HG03097 (cell line): ENCODE data around the gene TTC39B.
"Not testable (repeated sequence)": the region's sequence is repeated elsewhere in the genome, so short reads cannot be mapped to it uniquely, and the experiment has no call there.

Experiments
- ATAC-seq: cut with Tn5 transposase; IDR thresholded peaks from one replicate; pipeline ENCODE4 v1.9.1; 2021; ENCODE audit not compliant: unreplicated experiment, low FRiP score

Gene TTC39B

DNA sequence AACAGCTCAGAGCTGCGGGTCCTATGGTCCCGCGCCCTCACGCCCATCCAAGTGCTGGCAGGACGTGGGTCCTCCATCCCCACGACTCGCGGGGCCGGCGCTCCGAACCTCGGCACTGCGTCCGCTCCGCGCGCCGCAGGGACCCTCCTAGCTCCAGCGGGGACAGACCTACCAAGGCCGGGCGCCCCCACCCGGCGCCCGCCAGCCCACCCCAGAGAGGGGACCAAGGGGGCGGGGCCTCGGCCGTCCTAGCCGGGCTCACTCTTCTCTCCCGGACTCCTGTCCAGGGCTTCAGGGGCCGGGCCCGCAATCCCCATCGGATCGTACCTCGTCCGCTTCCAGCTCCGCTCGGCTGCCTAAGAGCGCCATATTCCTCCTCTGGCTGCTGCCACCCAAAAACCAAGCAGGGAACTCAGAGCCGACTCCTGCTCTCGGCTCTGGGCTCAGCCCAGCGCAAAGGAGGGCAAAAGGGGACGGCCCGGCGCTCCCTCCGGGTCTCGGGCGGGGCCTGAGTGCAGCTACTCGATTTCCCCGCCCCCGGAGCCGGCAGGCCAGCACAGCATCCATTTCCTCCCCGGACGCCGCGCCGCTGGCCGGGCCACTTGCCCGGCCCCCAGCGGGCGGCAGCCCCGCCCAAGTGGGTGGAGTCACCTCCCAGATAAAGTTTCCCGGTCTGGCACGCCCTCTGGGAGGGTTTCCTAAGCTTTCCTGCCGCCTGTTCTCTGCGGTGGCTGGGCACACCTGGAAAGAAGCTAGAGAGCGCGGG lies at the start of gene TTC39B:
TTC39B (minus strand) TSS at position 460 of the 766 bp plus-strand sequence; CDS start at position 369, 91 bp downstream.
- ATAC-seq, result peak; percentile 94

DNA sequence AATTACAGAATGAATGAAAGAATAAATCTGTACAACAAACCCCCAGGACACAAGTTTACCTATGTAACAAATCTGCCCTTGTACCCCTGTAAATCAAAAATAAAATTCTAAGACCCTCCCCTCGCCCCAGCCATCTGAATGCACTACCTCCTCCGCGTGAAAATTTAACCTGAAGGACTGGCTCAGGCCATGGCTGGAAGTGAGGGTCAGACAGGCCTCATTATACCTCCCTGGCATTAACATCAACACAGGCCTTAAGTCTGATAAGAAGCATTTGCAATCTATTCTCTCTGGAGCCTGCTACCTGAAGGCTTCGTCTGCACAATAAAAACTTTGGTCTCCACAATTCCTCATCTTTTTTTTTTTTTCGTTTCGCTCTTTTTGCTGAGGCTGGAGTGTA lies 48.7 kb upstream of the TTC39B start:
- no peak for ATAC-seq

DNA sequence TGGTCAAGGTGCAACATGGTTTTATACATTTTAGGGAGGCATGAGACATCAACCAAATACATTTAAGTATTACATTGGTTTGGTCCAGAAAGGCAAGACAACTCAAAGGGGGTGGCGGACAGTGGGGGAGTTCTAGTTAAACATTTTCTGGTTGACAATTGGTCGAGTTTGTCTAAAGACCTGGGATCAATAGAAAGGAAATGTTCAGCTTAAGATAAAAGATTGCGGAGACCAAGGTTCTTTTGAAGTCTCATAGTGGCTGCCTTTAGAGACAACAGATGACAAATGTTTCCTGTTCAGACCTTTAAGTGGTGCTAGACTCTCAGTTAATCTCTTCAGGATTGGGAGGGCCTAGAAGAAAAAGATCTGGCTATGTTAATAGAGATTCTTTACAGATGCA lies 47.7 kb upstream of the TTC39B start:
- no peak for ATAC-seq

DNA sequence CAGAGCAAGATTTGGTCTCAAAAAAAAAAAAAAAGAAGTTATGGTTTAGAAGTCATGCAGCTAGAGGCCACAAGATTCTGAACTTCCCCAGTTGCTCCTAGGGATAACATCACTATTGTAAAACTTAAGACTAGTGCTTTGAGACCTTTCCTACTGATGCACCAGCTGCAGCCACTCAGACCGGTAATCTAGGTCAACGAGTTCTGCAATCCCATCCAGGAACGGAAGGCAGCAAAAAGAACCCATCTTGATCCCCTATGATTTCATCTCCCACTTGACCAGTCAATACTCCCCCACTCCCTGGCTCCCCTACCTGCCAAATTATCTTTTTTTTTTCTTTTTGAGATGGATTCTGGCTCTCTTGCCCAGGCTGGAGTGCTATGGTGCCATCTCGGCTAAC lies 46.9 kb upstream of the TTC39B start:
- no peak for ATAC-seq

DNA sequence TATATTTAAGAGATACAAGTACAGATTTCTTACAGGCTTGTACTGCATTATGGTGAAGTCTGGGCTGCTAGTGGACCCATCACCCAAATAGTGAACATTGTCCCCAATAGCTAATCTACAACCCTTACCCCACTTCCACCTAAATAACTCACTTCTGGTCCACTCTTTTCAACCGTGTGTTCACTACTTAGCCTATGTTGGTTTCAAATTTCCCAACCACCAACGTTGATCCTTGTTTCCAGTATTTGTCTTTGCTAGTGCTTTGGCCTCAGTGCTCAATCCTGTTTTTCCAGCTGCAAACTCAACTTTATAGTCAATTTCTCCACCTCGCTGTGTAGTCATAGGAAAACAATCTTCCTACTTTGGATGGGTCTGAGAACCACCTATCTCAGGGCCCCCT lies 45.3 kb upstream of the TTC39B start:
- no peak for ATAC-seq

DNA sequence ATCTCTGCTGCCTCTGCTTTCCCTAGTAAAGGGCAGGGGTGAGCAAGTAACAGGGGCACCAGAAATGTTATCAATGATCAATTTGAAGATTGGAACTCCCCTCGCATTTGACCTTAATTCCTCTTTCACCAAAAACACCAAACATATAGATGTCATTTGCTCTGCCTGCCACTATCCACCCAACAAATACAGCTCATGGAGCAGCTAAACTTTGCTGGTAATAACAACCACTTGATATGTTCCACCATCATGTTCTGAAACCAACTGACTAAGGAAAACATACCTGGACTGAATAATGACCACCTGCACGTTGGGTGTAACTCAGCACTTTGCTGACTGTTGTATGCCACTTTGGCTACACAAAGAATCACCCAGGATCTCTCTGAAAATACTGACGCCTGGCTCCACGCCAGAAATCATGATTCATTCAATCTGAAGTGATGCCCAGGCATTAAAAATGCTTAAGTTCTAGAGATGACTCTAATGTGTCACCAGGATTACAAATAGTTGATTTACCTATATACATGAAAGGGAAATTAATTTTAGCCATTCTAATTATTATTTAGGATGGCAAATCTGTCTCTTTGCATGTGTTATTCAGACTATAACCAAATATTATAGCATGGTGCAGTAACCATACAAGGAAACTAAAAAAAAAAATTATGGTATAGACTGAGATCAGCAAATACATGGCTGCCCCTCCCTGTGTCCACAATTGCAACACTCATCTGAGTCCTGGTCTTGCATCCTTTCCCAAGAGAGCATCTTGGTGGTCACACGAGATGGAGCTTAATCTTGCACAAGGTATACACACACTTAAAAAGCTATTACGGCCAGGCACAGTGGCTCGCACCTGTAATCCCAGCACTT lies 43.1 kb upstream of the TTC39B start:
- ATAC-seq, result no peak

DNA sequence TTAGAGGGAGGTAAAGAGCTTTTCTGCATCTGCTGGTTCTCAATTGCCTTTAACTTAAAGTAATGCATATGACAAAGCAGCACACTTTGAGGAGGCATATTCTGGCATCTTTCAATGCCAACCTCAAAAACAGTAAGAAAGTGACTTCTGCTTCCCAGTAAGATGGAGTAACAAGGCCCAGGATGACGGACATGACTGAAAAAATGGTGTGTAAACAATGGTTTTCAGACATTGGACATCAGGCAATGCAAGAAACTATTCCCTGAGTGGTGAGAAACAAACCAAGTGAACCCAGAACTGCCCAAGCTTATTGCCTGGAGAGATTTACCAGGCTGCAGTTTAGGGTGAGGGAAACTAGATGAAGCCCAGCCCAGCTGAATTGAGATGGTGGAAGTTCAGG lies 39.8 kb upstream of the TTC39B start:
- no peak for ATAC-seq

DNA sequence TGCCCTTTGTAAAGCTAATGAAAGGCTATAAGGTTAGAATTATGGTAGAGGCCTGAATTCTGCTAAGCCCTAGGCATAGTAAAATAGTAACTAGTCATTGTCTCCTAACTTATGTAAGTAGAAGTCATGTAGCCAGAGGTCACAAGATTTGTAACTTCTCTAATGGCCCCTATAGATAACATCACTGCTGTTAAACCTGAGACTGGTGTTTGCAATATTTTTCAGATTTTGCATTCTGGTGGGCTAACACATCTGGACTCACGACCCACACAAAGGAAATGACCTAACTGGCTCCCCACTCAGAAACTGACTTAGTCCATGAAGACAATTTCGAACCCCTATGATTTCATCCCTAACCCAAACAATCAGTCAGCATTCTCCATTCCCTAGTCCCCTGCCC lies 37.2 kb upstream of the TTC39B start:
- ATAC-seq, result no peak

DNA sequence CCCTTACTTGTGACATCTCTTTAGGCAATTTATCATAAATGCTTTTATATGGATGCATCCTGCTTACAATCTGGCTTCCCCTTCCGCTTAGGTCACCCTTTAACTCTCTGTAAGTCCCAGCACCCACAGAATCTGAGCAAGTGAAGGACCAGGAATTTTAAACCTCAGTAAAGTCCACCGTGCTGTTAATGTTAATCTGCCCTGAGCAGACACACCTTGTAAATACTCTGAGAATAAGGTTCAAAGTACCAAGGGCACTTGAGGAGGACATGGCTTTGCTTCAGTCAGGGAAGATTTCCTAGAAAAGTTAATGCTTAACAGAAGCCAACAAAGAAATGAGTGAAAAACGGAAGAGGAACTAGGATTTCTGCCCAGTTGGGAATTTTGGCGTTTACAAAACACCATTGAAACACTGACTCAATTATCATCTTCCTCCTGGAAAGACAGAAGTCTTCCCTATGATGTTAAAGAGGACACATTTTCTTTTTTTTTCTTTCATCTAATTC lies 26.4 kb upstream of the TTC39B start:
- ATAC-seq, result no peak

DNA sequence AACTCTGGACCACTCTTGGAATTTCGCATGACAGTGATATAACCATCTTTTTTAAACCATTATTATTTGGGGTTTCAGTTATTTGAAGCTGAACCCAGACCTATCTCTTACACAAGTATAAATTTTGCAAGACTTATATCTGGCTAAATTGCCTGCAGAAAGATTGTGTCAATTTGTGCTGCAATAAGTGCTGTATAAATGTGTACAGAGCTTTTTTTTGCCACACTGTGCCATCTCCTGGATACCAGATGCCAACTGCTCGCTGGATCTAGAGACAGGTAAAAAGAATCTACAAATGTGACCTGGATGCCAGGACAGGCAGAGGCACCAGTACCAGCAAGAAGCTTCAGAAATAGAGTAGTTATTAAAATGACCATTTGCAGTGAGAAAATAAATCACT lies 25.9 kb upstream of the TTC39B start:
- no peak for ATAC-seq

DNA sequence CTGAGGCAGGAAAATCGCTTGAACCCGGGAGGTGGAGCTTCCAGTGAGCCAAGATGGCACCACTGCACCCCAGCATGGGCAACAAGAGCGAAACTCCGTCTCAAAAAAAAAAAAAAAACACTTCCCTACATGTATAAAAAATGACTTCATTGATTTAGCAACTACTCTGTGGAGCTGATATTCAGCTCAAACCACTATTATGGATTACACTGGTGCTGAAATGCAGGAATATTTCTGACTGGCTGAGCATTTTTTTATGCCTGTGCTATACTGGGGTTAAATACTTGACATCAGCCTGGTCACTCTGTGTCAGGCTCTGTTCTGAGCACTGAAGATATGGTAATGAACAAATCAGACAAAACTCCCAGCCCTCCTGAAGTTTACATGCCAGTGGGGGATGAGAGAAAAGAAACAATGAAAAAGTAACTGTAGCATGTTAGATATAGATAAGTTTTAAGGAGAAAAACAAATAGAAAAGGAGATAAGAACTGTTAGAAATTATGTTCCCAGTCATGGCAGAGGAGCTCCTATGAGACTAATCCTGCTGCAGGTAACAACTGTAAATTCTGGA lies 22.6 kb upstream of the TTC39B start:
- no peak for ATAC-seq

DNA sequence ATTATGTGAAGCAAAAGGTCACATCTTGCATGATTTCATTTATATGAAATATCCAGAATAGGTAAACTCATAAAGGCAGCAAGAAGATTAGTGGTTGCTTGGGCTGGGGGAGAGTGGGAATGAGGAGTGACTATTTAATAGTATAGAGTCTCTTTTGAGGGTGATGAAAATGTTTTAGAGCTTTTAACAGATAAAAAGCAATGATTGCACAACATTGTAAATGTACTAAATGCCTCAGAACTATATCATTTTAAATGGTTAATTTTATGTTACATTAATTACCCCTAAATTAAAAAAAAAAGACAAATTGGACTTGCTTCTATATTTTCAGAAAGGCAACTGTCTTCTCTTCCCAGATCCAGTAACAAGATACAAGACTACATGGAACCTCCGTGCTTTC lies 21.9 kb upstream of the TTC39B start:
- no peak for ATAC-seq

DNA sequence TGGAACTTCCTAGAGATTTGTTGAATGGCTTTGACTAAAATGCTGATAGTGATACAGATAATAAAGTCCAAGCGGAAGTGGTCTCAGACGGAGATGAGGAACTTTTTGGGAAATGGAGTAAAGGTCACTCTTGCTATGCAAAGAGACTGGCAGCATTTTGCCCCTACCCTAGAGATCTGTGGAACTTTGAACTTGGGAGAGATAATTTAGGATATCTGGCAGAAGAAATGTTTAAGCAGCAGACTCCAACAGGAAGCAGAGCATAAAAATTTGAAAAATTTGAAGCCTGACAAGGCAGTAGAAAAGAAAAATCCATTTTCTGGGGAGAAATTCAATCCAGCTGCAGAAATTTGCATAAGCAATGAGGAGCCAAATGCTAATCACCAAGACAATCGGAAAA lies 15.7 kb upstream of the TTC39B start:
- not testable (repeated sequence) for ATAC-seq

DNA sequence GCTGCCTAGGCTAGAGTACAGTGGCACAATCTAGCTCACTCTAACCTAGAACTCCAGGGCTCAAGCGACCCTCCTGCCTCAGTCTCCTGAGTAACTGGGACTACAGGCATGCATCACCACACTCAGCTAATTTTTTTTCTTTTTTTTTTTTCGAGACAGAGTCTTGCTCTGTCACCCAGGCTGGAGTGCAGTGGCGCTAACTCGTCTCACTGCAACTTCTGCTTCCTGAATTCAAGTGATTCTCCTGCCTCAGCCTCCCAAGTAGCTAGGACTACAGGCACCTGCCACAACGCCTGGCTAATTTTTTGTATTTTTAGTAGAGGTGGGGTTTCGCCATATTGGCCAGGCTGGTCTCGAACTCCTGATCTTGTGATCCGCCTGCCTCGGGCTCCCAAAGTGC lies 12.6 kb upstream of the TTC39B start:
- not testable (repeated sequence) for ATAC-seq

DNA sequence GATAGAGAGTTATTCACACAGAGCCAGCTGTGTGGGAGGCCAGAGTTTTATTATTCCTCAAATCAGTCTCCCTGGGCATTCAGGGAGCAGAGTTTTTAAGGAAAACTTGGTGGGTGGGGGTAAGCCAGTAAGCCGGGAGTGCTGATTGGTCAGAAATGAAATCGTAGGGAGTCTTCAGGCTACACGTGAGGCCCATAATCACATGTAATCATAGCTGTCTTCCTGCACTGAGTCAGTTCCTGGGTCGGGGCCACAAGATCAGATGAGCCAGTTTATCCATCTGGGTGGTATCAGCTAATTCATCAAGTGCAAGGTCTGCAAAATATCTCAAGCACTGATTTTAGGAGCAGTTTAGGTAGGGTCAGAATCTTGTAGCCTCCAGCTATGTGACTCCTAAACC lies 10.8 kb upstream of the TTC39B start:
- ATAC-seq, result no peak

DNA sequence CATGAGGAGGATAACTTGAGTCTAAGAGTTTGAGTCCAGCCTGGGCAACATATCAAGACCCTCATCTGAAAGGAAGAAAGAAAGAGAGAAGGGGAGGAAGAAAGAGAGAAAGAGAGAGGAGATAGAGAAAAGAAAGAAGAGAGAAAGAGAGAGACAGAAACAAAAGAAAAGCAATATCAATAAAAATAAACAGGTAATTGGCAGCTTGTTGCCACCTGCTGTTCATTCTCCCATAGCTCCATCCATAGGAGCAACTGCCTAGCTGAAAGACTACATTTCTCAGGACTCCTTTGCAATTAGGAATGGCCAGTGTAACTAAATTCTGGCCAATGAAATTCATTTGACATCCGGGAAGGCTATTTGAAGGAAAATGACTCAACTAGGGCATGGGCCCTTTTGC lies 4.6 kb upstream of the TTC39B start:
- ATAC-seq, result no peak

DNA sequence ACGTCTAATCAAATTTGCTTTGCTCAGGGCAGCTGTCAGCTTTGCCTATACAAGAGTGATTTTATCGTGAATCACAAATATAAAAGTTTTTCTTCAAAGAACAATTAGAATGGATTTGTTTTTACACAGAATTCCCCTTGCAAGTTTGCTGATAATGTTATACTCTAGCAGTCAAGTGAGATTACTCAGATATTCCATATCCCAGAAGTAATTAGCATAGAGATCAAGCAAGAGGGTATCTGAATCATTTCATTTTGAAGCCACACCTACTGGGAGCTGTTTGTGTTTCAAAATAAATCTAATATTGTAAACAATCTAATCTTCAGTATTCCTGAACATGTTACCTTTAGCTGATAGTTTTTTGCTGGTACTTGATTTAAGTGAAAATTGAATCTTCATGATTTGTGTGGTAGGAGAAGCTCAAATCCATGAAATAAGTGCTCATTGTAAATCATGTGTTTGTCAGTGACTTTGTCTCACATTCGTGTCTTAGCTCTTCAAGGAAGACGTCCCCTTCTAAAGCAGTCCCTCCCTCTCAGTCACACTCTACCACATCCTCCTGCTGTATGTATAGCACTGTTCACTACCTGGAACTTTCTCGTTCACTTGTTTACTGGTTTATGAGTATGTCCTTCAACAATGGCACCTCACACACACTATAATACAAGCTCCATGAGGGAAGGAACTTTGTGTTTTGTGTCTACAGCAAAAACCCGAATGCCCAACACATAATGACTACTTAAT lies 3.3 kb upstream of the TTC39B start:
- ATAC-seq, result no peak

DNA sequence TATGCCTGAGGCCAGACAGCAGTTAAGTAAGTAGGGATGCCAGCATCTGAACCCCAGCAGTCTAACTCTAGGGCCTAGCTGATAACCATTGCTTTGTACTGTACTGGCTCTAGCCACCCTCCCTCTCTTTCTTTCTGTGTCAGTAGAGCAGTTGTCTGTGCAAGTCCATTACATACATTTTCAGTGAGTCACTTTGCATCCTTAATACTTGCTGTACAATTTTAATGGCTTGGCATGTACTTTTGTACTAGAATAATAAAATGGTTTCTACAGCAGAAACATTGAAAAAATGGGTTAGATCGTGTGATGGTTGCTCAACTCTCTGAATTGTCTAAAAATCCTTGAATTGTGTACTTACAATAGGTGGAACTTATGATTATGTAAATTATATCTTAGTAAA lies 1.5 kb upstream of the TTC39B start:
- no peak for ATAC-seq

DNA sequence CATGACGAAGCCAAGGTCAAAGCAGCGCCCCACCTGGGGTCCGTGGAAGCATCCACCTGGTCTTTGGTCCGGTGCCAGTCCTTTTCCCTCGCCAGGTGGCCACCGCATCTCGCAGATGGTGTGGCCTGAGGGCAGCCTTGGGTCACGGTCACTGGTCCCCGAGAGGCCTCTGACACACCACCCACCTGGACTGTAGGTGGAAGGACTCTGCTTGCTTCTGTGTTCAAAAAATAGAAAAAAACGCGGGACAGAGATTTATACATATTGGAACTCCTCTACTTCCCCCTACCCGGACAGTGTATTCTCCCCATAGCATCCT lies 466 bp upstream of the TTC39B start:
- ATAC-seq, result no peak

DNA sequence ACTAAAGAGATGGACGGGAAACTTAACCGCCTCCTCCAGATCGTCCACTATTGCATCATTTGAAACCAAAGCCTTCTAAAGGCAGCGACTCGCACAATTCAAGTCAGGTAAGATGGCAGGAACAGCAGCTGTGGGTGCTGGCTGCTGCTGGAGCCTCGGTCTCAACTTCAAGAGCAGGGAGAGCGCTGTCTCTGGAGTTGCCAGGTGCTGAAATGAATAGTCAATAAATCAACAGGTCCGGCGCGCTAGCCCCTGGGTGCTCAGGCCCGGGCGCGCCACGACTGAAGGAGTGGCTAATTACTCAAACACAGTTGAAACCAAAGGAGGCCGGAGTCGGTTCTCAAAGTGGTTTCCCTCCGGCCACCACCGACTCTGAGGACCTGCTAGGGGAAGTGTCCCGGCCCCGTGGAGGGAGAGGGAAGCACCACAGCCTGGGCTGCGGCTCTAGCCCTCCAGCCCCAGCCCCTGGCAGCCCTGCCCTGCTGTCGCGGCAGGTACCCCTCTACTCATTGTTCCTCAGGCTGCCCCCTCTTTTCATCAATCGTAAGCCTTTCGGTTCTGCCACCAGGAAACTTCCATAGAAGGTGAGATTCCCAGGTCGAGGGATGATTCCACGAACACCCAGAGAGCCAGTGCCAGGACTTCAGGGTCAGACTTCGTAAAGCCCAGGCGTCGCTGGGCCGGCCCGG lies 804 bp downstream of the TTC39B start:
- ATAC-seq, result no peak
